SIG-M5 treated with dmso at 0.1 percent for 504 hours (cell line): Measurements from ENCODE around the gene PPFIA1.

Source experiments
- DNase-seq: peaks from one replicate; lab custom pipeline; 2025; ENCODE audit not compliant: unreplicated experiment; lab: John Stamatoyannopoulos, UW

PPFIA1 gene

GRCh38 chr11:70250876-70251658 lies 19.4 kb upstream of the PPFIA1 start:
- DNase-seq, result no peak

GRCh38 chr11:70251659-70252321 lies 18.7 kb upstream of the PPFIA1 start:
- DNase-seq, result no peak

GRCh38 chr11:70252844-70253243 lies 17.6 kb upstream of the PPFIA1 start:
- DNase-seq, result no peak

GRCh38 chr11:70255477-70256116 lies 14.9 kb upstream of the PPFIA1 start:
- DNase-seq, result no peak

- DNase-seq, result peak; percentile 16
Measured at GRCh38 chr11:70259077-70259476, 11.4 kb upstream of the PPFIA1 start.

GRCh38 chr11:70262951-70263350 lies 7.5 kb upstream of the PPFIA1 start:
- DNase-seq, result no peak

GRCh38 chr11:70263363-70263762 lies 7.1 kb upstream of the PPFIA1 start:
- DNase-seq, result no peak

GRCh38 chr11:70265341-70265740 lies 5.1 kb upstream of the PPFIA1 start:
- DNase-seq, result no peak

- no peak for DNase-seq
Measured at GRCh38 chr11:70267405-70267950, 3.0 kb upstream of the PPFIA1 start.

- no peak for DNase-seq
Measured at GRCh38 chr11:70268526-70268925, 2.0 kb upstream of the PPFIA1 start.

- DNase-seq, result peak; percentile 22
Measured at GRCh38 chr11:70270877-70271648, 573 bp downstream of the PPFIA1 start.

- no peak for DNase-seq
Measured at GRCh38 chr11:70271649-70271953, 1.1 kb downstream of the PPFIA1 start.

- DNase-seq, result no peak
Measured at GRCh38 chr11:70272009-70272408, 1.5 kb downstream of the PPFIA1 start.

GRCh38 chr11:70278994-70279393 lies 8.5 kb downstream of the PPFIA1 start:
- no peak for DNase-seq

- DNase-seq, result no peak
Measured at GRCh38 chr11:70281156-70281609, 10.7 kb downstream of the PPFIA1 start.

GRCh38 chr11:70282012-70282411 lies 11.5 kb downstream of the PPFIA1 start:
- DNase-seq, result no peak

- no peak for DNase-seq
Measured at GRCh38 chr11:70288721-70289120, 18.2 kb downstream of the PPFIA1 start.

GRCh38 chr11:70289582-70289981 lies 19.1 kb downstream of the PPFIA1 start:
- no peak for DNase-seq

GRCh38 chr11:70290361-70291065 lies 20.0 kb downstream of the PPFIA1 start:
- DNase-seq, result no peak

- DNase-seq, result no peak
Measured at GRCh38 chr11:70292166-70292565, 21.7 kb downstream of the PPFIA1 start.

- no peak for DNase-seq
Measured at GRCh38 chr11:70292863-70293262, 22.4 kb downstream of the PPFIA1 start.
